HepG2 (cell line): ENCODE data around the gene RAPGEFL1. TPM values are rescaled to one million over a fixed set of nuclear protein-coding genes. Genes with fewer than 3 reads are reported as not detected.

Source experiments
- AKNA ChIP-seq: sonication (generic); formaldehyde crosslinking; IDR thresholded peaks from 2 replicates; pipeline ENCODE4 v1.4.0; 2020; ENCODE audit warnings: missing genetic modification reagents, borderline replicate concordance
- CAMTA2 ChIP-seq: sonication (generic); formaldehyde crosslinking; IDR thresholded peaks from 2 replicates; pipeline ENCODE4 v1.4.0; 2020; ENCODE audit warnings: mild to moderate bottlenecking, missing genetic modification reagents, borderline replicate concordance
- EP300 ChIP-seq, 3 experiments: sonication (generic) in 1 of 3; formaldehyde crosslinking in 1 of 3; IDR thresholded peaks; 2 replicates each; pipeline versions ENCODE4 v1.5.1 to v1.6.1; 2011 to 2020; ENCODE audit warnings: low read depth in 2 of 3, low read length in 2 of 3, borderline replicate concordance in 1 of 3, improper control_type of control experiment in 1 of 3, mild to moderate bottlenecking in 1 of 3, missing genetic modification reagents in 1 of 3, moderate library complexity in 1 of 3
- HMGA1 ChIP-seq: sonication (generic); formaldehyde crosslinking; conservative IDR thresholded peaks from 2 replicates; pipeline ENCODE4 v1.4.0; 2020; ENCODE audit warnings: missing genetic modification reagents
- KLF16 ChIP-seq, 2 experiments: sonication (generic) in 1 of 2; formaldehyde crosslinking in 1 of 2; IDR thresholded peaks; 2 replicates each; pipeline versions ENCODE4 v1.6.1 to v1.8.0; 2016 to 2023; ENCODE audit warnings: missing genetic modification reagents in 2 of 2, missing compliant biosample characterization in 1 of 2
- KMT2B ChIP-seq: IDR thresholded peaks from 2 replicates; pipeline ENCODE4 v1.6.1; 2016; ENCODE audit warnings: missing genetic modification reagents, missing compliant biosample characterization
- MTA1 ChIP-seq: sonication (generic); formaldehyde crosslinking; IDR thresholded peaks from 2 replicates; pipeline ENCODE4 v1.4.0; 2020; ENCODE audit warnings: missing genetic modification reagents, mild to moderate bottlenecking, borderline replicate concordance
- MTF1 ChIP-seq: sonication (generic); formaldehyde crosslinking; IDR thresholded peaks from 2 replicates; pipeline ENCODE4 v1.5.0; 2020; ENCODE audit warnings: missing genetic modification reagents
- POGZ ChIP-seq: sonication (generic); formaldehyde crosslinking; IDR thresholded peaks from 2 replicates; pipeline ENCODE4 v1.4.0; 2020; ENCODE audit warnings: mild to moderate bottlenecking, missing genetic modification reagents
- POLR2AphosphoS5 ChIP-seq: IDR thresholded peaks from 2 replicates; pipeline ENCODE4 v1.6.1; 2012; ENCODE audit warnings: low read depth, low read length
- PRPF4 ChIP-seq: fragments of 200-400 bp; formaldehyde crosslinking; IDR thresholded peaks from 2 replicates; pipeline ENCODE4 v1.6.1; 2016; ENCODE audit warnings: low read length, low read depth; ENCODE audit not compliant: poor library complexity, severe bottlenecking
- RAD21 ChIP-seq: fragments of 450-650 bp; formaldehyde crosslinking; IDR thresholded peaks from 2 replicates; pipeline ENCODE4 v1.5.0; 2020; ENCODE audit warnings: mild to moderate bottlenecking
- RNF219 ChIP-seq: sonication (generic); formaldehyde crosslinking; IDR thresholded peaks from 2 replicates; pipeline ENCODE4 v1.5.0; 2020; ENCODE audit warnings: mild to moderate bottlenecking, missing genetic modification reagents
- SNAPC2 ChIP-seq: sonication (generic); formaldehyde crosslinking; IDR thresholded peaks from 2 replicates; pipeline ENCODE4 v1.8.1; 2022; ENCODE audit warnings: mild to moderate bottlenecking, missing genetic modification reagents
- SRY ChIP-seq: sonication (generic); formaldehyde crosslinking; IDR thresholded peaks from 2 replicates; pipeline ENCODE4 v1.8.0; 2022; ENCODE audit warnings: mild to moderate bottlenecking, missing genetic modification reagents
- ZNF20 ChIP-seq: sonication (generic); formaldehyde crosslinking; IDR thresholded peaks from 2 replicates; pipeline ENCODE4 v1.4.0; 2020; ENCODE audit warnings: mild to moderate bottlenecking, moderate library complexity, missing genetic modification reagents
- ZNF234 ChIP-seq: sonication (generic); formaldehyde crosslinking; conservative IDR thresholded peaks from 2 replicates; pipeline ENCODE4 v1.5.1; 2020; ENCODE audit warnings: mild to moderate bottlenecking, missing genetic modification reagents
- ZNF264 ChIP-seq: sonication (generic); formaldehyde crosslinking; IDR thresholded peaks from 2 replicates; pipeline ENCODE4 v1.4.0; 2020; ENCODE audit warnings: missing genetic modification reagents
- ZNF33A ChIP-seq: sonication (generic); formaldehyde crosslinking; IDR thresholded peaks from 2 replicates; pipeline ENCODE4 v1.5.1; 2020; ENCODE audit warnings: missing genetic modification reagents, mild to moderate bottlenecking, moderate library complexity, borderline replicate concordance
- ZNF350 ChIP-seq: sonication (generic); formaldehyde crosslinking; IDR thresholded peaks from 2 replicates; pipeline ENCODE4 v1.4.0; 2020; ENCODE audit warnings: mild to moderate bottlenecking, low read depth, missing genetic modification reagents, borderline replicate concordance
- ZNF580 ChIP-seq: IDR thresholded peaks from 2 replicates; pipeline ENCODE4 v1.6.1; 2016; ENCODE audit warnings: low read depth, borderline replicate concordance
- polyA plus RNA-seq, 8 experiments: library from polyadenylated mRNA; depleted of rRNA in 3 of 8; stranded (reverse) in 7 of 8; unstranded in 1 of 8; fragments of >200 nt; fragmentation: Illumina TruSeq in 4 of 8; extraction: Trizol in 4 of 8; gene quantifications; 2 replicates each; pipeline versions ENCODE4 v1.2.1 to v1.2.3, GENCODE V29; 2011 to 2016; ENCODE audit warnings: low read depth in 4 of 8, missing spikeins in 1 of 8, mixed read lengths in 1 of 8; ENCODE audit not compliant: insufficient read depth in 1 of 8
- total RNA-seq, 5 experiments: library from RNA; depleted of rRNA; stranded (reverse); fragments of >200 nt; fragmentation: Illumina TruSeq; extraction: Trizol; gene quantifications; 2 replicates each; pipeline ENCODE4 v1.2.3, GENCODE V29; 2016; ENCODE audit warnings: low read depth in 1 of 5

Gene RAPGEFL1
- total and polyA plus RNA-seq, 2 of the 13 experiments (the other 11 are each of a cell fraction or from before 2014, with no cell fraction given) = 4.5 to 7.8 TPM

DNA sequence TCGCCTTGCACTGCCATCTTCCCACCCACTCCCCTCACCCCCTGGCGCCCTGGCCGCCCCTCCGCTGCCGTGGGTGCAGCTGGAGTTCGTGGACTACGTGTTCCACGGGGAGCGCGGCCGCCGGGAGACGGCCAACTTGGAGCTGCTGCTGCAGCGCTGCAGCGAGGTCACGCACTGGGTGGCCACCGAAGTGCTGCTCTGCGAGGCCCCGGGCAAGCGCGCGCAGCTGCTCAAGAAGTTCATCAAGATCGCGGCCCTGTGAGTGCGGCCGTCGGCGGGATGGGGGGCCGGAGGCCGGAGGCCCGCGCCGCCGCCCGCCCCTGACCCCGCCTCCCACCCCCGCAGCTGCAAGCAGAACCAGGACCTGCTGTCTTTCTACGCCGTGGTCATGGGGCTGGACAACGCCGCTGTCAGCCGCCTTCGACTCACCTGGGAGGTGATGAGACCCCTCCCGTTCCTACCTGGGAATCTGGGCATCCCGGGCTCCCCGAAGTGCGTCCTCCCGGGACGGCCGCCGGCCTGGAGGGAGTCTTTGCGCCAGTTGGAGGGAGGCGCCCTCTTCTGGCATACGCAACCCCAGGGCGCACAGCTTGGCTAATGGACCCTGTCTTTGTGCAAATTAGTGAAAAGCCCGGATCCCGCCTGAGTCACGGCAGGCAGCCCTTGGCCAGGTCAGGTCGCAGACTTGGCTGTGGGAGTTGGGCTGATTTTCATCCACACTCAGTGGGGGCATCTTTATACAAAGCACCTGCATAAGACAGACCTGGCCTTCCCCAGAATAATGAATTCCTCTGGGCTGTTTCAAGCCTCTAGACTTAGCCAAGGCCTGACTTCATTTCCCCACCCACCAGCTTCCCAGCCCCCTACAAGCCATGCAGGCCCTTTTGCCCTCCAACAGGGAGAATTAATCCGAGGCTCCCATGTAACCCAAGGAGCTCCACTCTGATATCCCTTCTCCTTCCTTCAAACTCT is 14.3 kb downstream of the RAPGEFL1 start (continued):
- TF ChIP-seq KMT2B (0 out of 2 replicates have a peak, but pooled peaks have one; percentile 21), AKNA (CRISPR knock-in tag) (no peak), POGZ (CRISPR knock-in tag) (peak; percentile 50; the same call in 1 of the 2 replicates), KLF16 (CRISPR knock-in tag; IDR thresholded peaks at IDR 0.05) (peak in 1 of 2 experiments; percentile 35; a peak in 1 of 4 replicates), SNAPC2 (CRISPR knock-in tag) (no peak), MTA1 (CRISPR knock-in tag) (peak; percentile 52; the same call in 1 of the 2 replicates), ZNF580 (CRISPR knock-in tag) (peak; percentile 73; the same call in 1 of the 2 replicates), ZNF234 (CRISPR knock-in tag) (no peak), EP300 (IDR thresholded peaks at IDR 0.05; ENCODE audit: low read depth in 2 of 2, low read length in 2 of 2) (no peak), EP300 (CRISPR knock-in tag; IDR thresholded peaks at IDR 0.05; ENCODE audit: borderline replicate concordance) (no peak), RAD21 (peak; percentile 50), ZNF350 (no peak; the same call in 1 of the 2 replicates), RNF219 (no peak), MTF1 (CRISPR knock-in tag) (no peak), PRPF4 (no peak), ZNF264 (CRISPR knock-in tag) (no peak), ZNF33A (CRISPR knock-in tag) (no peak), ZNF20 (CRISPR knock-in tag) (no peak), CAMTA2 (CRISPR knock-in tag) (no peak), SRY (CRISPR knock-in tag) (no peak), HMGA1 (no peak), POLR2AphosphoS5 (no peak)
